Stimulated activated CD4-positive, alpha-beta T cell treated with anti-CD3 and anti-CD28 coated beads, Interleukin-4, amount 100 ng/mL, for 48 hours (primary cell): ENCODE results near the gene DOLPP1.

Source experiments
- DNase-seq, 2 donors: peaks; one replicate each; pipeline ENCODE4 v3.0.0-alpha.2; 2020; ENCODE audit warnings: low read depth in 2 of 2

The DOLPP1 gene

DNA sequence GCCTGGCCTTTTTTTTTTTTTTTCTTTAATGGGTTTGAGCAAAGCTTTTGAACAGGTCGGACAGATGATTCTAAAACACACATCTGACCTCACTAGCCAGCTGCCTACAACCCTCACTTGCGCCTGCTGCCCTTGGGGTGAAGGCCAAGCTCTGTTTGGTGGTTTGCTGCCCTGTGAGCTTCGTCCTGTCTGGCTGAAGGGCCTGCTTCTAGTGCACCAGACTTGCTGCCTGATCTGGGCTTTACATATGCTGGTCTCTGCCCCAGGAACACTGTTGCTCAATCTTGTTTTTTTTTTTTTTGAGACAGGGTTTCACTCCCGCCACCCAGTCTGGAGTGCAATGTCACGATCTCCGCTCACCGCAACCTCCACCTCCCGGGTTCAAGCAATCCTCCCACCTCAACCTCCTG is 16.4 kb upstream of the DOLPP1 start:
- no peak for DNase-seq

DNA sequence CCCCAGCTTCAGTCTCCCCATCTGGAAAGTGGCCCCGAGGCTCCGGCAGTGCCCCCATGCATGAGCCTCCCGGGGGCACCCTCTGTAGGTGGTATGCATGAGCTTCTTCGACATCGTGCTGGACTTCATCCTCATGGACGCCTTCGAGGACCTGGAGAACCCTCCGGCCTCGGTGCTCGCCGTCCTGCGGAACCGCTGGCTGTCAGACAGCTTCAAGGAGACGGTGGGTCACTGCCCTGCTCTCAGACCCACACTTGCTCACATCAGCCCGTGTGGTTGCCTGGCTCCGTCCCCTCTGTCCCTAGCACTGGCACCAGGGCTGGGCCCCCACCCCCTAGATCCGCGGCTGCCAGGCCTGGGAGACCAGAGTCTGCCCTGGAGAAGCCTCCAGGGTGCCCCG is 12.8 kb upstream of the DOLPP1 start:
- DNase-seq = no peak

DNA sequence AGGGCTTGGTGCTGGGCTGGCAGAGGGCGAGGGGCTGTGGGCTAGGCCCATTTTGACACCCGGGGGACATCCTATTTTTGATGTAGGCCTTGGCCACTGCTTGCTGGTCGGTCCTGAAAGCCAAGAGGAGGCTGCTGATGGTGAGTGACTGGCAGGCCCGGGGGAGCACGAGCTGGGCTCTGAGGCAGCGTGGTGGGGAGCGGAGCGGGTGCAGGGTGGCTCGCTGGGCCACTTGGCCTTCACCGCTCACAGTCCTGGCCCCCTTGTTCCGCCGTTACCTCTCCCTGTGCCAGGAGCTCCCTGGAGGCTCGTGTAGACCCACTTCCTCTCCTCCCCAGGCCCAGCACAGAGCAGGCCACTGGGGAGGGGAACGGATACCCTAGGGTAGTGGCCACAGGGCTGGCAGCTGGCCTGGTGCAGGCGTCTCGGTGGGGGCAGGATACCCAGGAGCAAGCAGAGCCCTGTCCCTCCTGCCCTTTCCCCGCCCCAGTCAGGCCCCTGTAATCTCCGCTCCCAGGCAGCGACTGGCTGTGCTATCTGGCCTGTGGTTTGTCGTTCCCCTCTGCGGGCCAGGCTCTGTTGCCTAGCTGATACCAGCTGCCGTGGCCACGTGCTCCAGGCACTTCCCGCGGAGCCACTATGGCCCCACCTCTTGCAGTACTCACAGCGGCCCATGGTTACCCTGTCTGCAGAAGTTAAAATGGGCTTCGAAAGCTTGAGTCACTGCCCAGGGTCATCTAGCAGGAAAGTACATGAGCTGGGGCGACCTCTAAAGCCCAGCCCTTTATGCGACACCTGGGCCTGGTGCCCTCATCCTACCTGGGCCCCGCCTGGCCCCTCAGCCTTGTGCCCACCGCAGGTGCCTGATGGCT is 11.7 kb upstream of the DOLPP1 start:
- DNase-seq = peak; percentile 19 to 24

DNA sequence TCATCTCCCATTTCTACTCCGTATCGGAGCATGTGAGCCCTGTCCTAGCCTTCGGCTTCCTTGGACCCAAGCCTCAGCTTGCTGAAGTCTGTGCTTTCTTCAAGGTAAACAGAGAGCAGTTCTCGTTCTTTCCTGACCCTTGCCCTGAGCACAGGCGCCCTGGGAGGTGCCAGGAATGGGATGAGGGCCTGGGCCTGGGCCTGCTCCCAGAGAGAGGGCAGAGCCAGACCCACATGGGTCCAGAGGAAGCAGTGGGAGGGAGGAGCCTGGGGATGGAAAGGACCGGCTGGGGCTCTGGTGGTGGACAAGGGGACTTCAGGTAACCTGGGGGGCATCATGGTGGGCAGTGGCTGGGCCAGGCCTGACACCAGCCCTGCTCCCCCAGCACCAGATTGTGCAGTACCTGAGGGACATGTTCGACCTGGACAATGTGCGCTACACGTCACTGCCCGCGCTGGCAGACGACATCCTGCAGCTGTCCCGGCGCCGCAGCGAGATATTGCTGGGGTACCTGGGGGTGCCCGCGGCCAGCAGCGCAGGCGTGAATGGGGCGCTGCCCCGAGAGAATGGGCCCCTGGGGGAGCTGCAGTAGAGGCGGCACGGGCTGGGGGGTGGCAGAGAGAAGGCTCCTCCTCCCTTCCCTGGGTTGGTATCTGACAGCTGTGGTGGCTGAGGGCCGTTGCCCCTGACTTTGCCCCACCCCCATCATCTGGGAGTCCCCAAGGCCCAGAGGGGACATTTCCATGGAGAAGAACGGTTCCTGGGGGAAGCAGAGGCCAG is 10.9 kb upstream of the DOLPP1 start:
- no peak for DNase-seq

DNA sequence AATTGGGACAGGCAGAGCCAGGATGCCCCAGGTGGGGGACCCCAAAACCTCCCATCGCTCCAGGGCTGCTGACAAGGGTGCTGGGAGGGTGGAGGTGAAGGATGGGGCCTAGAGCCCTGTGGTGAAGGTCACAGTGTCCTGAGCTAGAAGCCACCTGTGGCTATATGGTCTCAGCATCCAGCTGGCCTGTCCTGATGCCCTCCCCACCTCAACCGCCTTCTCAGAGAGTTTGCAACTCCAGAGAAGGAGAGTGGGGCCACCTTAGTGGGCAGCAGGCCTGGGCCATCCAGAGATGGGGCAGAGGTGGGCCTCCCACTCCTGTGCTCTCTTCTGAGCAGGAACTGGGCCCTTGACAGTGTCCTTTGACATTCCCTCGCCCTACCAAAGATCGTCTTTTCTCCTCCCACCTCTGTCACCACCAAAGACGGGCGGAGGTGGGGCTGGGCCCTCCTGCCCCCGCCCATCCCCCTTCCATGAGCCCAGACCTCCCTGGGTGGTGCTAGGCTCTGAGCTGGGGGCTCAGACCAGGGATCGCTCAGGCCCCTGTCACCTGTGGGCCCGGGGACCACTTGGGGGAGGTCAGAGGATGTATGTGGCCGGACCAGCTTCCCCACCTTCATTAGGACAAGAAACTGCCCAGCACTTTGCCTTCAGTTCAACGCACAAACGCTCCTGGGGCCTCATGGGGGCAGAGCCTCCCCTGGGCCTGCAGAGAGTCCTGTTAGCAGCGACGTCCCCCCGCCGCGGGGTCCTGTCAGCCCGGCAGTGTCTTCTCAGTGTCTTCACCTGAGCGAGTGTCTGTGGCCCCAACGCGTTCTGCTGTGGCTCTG is 10.0 kb upstream of the DOLPP1 start:
- no peak for DNase-seq

DNA sequence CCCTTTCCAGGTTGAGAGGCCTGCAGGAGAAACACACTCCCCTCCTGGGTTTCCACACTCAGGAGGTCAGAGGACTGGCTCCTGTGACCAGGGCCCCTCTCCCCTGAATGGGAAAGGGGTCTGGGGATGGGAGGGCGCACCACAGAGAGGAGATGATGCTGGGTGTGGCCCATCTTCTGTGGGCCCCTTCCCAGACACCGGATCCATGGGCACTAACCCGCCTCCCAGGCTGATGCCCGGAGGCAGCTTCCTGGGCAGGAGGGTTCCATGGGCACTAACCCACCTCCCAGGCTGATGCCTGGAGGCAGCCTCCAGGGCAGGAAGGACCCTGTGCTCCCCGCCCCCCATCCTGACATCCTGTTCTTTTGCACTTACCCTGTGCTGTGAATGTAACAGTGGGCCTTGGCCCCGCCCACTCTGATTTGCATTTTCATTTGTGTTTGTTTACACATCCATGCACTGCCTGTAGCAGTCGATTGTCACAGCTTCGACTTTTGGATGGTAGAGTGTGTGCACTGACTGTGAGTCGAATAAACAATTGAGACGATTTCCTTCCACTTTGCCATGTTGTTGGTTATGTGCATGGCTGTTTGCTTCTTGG is 9.3 kb upstream of the DOLPP1 start:
- DNase-seq = no peak

DNA sequence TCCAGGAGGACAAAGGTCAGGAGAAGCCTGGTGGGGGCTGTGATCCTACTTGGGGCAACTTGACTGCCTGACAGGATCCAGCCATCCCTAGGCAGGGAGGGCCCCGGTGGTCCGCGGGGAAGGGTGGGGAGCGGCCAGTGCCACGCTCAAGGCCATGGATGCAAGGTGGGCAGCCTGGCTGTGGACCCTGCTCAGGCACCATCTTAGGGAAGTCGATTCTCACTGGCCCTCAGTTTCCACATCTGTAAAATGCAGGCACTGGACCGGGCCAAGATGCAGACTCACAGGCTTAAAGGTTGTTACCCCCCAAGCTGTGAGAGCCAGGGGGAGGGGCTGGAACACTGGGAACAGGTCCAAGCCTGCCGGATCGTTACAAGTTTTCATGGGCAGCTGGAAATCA is 8.7 kb upstream of the DOLPP1 start:
- DNase-seq = no peak

DNA sequence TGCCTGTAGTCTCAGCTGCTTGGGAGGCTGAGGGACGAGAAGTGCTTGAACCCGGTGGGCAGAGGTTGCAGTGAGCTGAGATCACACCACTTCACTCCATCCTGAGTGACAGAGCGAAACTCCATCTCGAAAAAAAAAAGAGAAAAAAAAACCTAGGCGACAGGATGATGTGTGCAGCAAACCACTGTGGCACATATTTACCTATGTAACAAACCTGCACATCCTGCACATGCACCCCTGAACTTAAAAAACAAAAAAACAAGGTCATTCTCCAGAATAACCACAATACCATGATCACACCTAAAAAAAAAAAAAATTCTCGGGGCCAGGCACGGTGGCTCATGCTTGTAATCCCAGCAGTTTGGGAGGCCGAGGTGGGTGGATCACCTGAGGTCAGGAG is 7.5 kb upstream of the DOLPP1 start:
- DNase-seq = no peak

DNA sequence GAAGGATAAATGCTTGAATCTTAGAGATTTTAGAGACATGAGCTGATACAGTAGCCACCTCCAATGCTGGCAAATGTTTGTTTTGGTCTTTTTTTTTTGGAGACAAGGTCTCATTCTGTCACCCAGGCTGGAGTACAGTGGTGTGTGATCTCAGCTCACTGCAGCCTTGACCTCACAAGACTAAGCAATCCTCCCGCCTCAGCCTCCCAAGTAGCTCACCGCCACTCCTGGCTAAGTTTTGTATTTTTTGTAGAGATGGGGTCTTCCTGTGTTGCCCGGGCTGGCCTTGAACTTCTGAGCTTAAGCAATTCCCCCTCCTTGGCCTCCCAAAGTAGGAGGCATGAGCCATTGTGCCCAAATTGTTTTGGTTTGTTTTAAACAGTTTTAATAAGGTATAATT is 6.8 kb upstream of the DOLPP1 start:
- DNase-seq = no peak

DNA sequence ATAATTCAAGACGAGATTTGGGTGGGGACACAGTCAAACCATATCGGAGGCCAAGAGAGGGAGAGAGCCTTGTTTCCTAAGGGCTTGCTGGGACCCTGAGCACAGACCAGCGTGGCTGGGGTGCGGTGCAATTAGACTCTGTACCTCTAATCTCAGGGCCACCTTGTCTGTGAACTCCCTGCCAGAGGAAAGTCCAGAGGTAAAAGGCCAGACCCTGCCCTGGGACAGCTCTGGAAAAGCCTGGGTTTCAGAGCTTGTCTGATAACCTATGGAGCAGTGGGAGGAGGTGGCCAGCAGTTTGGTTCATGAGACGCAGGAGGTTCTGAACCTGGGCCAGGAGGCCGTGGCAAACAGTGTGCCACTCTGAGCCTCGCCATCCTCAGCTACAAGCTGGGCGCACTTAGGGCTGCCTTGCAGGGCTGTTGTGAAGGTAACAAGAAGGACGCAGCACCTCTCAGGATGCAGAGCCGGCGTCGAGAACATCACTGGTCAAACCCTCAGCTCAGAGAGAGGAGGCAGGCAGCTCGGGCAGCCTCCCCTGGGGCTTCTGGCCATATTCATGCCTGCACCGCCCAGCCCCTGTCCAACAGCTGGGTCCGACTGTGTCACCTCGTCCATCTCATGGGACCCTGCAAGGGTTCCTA is 4.8 kb upstream of the DOLPP1 start:
- no peak for DNase-seq

DNA sequence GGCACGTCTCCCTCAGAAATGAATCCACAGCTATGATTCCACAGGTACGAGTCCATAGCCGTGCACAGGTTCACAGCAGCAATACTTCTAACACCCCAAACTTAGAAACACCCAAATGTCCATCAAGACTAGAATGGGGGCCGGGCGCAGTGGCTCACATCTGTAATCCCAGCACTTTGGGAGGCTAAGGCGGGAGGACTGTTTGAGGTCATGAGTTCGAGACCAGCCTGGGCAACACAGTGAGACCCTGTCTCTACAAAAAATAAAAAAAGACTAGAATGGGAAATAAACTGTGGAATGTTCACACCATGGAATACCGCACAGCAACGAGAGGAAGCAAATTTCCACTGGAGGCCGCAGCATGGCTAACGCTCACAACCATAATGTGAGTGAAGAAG is 4.3 kb upstream of the DOLPP1 start:
- no peak for DNase-seq

DNA sequence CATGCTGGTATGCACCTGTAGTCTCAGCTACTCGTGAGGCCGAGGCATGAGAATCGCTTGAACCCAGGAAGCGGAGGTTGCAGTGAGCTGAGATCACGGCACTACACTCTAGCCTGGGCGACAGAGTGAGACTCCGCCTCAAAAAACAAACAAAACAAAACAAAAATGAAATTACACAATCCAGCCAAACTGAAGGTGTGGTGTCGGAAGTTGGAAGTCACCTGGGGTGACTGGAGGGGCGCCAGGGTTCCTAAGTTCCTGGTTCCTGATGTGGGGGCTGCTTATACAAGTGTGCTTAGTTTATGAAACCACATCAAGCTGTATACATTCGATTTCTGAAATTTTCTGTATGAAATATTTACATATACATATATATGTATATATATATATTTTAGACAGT is 3.7 kb upstream of the DOLPP1 start:
- no peak for DNase-seq

DNA sequence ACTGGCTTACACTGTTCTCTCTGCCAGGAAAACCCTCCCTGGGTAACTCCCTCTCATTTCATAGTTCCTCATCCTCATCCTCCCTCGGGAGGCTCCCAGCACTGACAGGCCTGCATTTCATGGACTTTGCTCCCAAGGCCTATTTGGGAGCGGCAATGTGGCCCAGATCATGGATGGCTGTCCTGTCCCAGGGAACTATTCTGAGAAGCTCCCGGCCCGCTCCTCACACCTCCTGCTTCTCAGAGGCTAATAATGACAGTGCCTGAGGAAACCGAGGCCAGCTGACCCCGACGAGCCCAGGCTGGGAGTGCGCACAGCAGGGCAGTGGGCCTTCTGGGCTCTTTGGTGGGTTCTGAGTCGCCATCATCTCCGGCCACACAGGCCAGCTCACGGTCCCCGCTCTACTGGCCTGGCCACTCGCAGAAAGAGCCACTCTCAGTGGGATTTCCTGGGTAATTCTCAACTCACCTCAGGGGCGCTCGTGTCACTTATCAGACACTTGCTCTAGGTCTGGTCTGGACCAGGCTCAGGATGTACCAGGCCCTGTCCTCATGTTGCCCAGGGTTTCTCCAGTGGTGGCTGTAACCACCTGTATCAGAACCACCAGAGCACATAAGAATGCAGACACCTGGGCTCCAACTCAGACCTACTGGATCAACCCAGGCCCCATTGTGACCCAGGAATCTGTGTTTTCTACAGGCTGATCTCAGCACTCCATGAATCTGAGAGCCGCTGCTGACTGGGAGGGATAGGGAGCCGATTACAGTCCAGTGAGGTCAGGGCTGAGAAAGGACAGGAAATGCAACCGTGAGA is 2.0 kb upstream of the DOLPP1 start:
- DNase-seq = no peak

DNA sequence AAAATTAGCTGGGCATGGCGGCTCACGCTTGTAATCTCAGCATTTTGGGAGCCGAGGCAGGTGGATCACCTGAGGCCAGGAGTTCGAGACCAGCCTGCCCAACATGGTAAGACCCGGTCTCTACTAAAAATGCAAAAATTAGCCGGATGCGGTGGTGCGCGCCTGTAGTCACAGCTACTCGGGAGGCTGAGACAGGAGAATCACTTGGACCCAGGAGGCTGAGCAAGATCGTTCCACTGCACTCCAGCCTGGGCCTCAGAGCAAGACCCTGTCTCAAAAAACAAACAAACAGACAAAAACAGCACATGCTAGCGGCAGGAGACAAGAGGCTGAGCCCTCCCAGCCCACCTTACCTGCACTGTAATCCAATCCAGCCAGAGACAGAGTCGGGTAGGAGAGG is 1.1 kb upstream of the DOLPP1 start:
- no peak for DNase-seq

DNA sequence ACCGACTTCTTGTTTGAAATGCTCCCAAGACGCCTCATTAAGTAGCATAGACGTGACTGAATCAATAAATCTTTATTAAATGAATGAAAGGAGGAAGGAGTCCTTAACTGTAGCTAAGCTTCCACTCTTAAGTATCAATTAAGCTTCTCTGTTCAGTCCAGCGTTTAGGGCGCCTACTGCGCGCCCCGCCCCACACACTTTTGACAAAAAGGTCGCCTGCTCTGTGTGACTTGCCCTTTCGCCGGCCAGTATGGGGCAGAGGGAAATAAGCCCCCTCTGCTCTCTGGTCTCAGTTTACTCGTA is 662 bp upstream of the DOLPP1 start:
- DNase-seq = no peak

DNA sequence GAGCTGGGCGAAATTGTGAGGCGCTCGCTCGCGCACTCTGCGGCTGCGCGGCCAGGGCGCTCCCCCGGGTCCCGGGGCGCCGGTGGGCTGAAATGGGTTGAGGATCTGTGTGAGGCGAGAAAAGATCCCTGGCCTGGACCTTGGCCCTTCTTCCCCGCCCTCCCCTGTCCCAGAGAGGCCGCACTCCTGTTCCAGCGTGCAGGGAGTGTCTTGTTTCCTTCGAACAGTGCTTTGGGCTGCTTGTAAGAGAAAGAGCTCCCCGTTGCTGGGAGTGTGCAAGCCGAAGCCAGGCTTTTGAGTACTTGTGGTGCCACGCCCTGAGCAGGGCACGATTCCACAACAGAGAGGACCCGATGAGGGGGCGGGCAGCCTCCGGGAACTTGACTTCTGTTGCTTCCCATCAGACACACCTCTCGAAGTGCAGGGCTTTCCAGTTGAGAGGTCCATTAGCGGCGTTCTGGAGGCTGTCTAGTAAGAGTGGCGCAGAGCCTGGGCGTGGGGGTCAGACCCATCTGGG is 535 bp downstream of the DOLPP1 start:
- no peak for DNase-seq

DNA sequence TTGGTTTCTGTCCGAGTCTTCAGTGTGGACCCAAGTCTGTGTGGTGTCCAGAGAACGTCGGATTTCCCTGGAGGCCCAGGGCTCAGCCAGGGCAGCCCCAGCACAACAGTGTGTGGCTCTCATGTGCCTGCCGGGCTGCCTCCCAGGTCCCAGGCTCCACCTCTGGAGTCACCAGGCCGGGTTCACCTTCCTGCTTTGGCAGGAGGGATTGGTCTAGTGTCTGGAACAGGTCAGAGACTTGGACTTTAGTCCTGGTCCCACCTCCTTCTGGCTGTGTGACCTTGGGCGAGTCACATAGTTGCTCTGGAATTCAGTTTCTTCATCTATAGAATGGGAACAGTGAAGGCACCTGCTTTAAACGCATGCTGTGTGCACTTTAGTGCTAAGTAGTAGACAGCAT is 3.2 kb downstream of the DOLPP1 start:
- no peak for DNase-seq

DNA sequence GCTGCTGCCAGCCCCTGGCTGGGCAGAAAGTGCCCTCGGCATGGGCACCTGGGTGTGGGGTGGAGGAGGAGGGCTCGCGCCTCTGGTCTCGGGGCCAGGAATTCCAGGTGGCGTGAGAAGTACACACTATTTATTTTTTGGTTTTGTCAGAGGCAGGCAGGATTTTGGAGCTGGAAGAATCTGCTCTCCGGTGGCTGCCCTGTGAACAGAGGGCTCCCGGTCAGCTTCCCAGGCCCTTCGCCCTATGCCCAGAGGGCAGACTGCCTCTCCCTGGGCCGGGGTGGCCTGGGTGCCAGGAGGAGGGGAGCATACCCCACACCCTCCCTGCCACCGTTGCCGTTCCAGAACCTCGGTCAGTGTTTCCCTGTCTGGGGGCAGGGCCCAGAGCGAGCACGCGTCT is 8.3 kb downstream of the DOLPP1 start:
- DNase-seq = no peak

DNA sequence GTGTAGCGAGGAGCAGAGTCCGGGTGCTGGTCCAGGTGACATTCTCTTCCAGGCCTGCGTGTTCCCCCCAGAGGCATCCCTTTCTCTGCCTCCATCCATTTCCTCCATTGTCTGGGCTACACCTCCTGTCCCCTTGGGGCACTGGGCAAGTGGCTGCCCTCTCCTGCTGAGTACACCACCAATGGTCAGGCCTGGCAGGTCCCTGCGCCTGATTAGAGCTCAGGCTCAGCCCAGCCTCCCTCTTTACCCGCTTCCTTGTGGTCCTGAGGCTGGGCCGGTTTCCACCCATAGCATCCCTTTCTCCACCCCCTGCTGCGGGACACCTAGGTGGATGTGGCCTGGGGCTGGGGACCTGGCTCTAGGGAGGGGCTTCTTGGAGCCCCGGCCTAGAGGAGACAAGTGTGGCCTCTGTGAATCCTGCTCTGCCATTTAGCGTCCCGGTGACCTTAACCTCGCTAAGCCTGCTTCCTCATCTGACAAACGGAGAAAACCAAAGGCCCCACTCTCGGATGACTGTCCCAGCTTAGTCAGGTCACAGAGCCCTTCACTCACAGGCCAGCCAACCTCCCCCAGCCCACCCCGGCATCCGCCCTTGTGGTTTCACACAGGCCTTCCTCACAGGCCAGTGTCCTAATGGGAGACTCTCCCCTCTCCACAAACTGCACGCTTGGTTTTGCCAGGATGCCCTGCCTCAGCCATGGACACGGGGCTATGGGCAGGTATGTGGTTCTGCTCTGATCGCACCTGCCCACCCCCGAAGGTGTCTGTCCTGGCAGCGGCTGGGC is 12.9 kb downstream of the DOLPP1 start:
- no peak for DNase-seq
